GM19239 (cell line): ENCODE data around the gene CISH.

Experiments used
- DNase-seq: peaks from one replicate; pipeline ENCODE4 v3.0.0; 2011; ENCODE audit warnings: low spot score; ENCODE audit not compliant: insufficient read length
- FAIRE-seq: peaks from 2 replicates; lab custom pipeline; 2011; peaks lifted over from hg19 to GRCh38; lab: Jason Lieb, UNC

Gene CISH, protein sequence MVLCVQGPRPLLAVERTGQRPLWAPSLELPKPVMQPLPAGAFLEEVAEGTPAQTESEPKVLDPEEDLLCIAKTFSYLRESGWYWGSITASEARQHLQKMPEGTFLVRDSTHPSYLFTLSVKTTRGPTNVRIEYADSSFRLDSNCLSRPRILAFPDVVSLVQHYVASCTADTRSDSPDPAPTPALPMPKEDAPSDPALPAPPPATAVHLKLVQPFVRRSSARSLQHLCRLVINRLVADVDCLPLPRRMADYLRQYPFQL

DNA sequence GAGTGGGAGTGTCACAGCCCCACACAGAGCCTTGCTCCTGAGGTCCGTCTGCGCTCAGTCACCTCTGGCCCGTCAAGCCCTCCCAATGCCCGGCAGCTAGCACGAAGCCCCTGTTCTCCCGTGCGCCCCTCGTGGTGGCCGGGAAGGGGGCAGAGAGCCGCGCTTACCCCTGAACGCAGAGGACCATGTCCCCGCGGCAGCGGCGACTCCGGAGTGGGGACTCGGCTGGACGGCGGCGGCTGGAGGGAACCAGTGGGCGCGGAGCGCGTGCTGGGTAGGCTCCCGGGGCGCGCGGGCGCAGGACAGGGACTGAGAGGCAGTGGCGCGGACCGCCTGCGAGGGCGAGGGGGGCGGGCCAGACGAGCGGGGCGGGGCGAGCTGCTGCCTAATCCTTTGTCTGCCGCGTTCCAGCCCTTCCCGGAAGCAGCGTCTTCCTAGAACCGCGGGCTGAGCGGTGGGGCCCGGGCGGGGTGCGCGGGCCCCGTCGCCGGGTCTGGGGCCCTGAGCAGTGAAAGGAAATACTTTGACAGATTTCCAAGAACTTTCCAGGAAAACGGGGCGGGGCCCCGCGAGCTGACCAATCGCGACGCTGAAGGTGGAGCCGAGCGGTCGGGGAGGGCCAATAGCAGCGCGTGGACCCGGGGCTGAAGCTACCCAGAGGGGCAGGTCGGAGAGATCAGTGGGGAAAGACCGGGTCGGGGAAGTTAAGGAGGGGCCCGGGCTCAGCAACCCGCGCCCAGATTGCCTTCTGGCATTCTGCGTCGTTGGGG lies at the start of gene CISH:
Gene CISH, minus strand, starts transcription at position 311 of the 770 bp plus-strand sequence. Its CDS starts 124 bp downstream, at position 187.
- DNase-seq (peak; percentile 84), FAIRE-seq (peak; percentile 95)

DNA sequence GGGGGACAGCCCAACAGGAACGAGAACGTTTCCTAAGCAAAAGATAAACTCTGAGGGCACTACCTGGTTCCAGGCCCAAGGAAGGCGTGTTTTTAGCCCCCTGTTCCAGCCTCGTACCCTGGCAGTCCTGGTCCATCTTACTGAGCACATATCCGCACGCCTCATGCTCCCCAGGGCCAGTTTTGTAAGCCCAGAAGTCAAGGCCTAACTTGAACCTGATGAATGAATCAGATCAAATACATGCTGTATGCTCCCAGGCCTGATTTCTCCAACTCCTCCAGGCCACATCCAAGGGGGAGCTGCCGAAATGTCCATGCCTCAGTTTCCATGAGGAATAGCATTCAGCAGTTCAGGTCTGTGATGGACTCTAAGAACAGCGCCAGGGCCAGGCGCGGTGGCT lies 48.8 kb upstream of the CISH start:
- no peak for DNase-seq
- no peak for FAIRE-seq

DNA sequence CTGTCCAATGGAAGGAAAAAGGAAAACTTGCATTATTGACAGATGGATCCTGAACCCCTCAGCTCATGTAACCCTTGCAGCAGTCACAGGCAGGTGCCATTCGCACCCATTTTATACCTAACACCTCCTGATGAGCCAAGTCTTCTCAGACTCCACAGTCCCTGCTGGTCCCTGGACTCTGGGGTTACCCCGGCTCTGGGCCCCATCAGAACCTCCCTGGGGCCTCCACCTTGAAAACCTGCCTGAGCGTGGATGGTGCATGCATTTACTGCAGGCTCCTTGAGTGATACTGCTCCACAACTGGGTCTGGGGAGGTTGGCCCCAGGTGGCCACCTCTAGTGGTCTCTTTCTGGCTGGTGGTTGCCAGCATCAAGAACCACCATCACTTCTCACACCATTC lies 47.3 kb upstream of the CISH start:
- DNase-seq, result no peak
- no peak for FAIRE-seq

DNA sequence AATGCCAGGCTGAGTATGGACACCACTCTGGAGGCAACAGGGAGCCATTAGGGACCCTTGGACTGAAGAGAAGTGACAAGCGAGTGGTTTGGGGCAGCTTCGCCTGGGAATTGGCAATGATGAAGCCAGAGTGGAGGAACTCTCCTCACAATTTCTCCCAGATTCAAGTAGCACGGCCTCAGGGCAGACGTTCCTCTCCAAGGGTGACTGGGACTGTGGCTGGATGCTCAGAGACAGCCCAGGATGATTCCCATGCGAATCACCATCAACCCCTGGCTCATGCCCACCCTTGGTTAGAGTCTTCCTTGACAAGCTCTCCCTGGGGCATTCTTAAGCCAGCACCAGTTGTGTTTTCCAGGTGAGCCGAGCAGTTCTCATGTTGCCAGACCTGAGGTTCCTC lies 46.8 kb upstream of the CISH start:
- FAIRE-seq, result no peak
- no peak for DNase-seq

DNA sequence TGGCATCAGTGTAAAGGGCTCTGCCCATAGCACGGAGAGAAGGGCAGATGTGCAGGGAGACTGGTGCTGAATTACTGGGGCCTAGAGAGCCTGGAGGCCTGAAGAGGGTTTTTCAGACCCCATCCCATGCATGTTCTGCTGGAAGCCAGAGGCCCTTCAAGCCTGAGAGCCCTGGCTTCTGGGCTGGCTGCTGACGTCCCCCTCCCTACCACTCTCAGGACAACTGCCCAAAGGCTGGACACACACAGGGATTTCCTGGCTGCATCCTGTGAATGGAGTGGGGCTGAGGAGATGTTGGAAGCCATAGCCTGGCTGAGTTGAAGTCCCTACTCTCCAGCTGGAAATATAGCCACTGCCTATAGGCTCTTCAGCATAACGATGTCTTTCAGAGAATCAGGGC lies 46.2 kb upstream of the CISH start:
- FAIRE-seq, result no peak
- DNase-seq, result no peak

DNA sequence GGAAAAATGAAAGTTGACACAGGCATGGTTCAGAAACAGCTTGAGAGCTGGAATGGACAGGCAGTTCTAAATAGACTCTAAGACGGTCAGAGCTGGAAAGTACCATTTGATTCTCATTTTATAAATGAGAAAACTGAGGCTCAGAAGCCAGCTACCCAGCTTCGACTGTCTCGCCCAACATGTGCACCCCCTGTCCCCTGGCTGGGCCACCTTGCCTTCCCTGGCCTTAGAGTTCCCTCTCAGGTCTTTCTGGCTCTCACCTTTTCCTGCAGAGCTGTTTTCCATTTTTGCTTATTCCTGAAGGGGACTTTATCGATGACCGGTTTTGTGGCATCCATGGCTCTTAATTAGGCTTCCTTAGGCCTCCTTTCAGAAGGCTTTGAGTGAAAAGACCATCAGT lies 45.8 kb upstream of the CISH start:
- DNase-seq (no peak), FAIRE-seq (no peak)

DNA sequence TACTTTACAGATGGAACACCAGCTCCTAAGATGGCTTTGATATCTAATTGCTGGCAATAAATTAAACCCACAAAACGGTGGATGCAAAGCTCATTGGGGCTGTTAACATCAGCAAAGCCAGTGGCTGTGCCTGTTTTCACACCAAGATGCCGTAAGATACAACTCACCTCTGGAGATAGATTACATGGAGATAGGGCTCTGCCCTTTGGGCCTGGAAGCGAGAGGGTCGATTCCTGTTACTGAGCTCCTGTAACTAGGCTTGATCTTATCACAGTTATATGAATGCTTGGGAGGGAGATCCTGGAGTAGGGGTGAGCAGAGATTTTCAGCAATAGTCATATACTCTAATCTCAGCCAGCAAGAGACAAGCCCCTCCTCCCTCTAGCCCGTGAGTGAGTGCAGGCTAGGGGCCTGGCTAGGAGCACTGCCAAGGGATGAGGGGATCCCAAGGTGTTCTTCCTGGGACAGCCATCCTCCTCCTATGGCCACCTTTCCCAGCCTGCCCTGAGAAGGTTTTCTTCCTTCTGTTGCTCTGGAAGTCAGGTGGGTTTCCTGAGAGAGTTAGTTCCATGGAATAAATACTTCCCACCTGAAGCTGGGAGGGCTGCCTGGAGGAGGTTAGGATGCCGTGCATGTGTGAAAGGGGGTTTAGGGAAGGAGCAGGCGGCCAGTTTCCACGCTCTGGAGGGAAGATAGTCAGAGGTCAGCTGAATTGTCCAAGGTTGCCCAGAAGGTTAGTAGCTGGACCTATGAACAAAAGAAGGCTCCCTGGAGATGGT lies 45.0 kb upstream of the CISH start:
- FAIRE-seq (no peak), DNase-seq (no peak)

DNA sequence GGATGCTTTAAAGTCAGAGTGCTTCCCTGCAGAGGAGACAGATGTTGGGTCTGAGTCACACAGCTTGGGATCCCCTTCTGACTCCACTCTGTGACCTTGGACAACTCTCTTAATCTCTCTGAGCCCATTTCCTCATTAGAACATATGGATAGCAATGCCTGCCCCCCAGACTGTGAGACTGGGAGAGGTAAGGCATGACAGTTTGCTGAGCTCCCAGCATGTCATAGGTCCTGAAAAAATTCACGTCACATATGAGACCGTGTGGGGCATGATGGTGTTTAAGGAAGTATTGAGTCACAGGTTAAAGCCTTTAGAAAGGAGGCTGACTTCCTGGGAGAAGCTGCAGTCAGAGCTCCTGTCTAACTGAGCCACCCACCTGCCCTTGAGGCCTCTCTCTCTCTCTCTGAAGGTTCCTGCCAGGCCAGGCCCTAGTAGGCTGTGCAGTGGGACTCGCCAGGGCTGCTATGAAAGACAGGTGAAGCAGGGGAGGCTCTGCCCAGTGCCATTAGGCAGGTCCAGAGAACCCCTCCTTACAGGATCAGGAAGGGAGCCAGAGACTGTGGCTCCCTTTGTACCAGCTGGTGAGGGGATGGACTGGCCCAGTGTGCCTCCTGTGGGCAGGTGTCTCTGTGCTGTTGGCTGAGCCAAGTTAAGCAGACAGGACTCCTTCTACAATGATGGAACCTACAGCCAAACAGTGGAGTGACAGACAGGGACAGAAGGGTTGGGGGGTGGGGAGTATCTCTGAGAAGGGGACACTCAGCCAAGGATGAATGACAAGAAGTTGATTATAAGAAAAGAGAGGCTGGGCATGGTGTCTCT lies 43.6 kb upstream of the CISH start:
- DNase-seq, result no peak
- no peak for FAIRE-seq

DNA sequence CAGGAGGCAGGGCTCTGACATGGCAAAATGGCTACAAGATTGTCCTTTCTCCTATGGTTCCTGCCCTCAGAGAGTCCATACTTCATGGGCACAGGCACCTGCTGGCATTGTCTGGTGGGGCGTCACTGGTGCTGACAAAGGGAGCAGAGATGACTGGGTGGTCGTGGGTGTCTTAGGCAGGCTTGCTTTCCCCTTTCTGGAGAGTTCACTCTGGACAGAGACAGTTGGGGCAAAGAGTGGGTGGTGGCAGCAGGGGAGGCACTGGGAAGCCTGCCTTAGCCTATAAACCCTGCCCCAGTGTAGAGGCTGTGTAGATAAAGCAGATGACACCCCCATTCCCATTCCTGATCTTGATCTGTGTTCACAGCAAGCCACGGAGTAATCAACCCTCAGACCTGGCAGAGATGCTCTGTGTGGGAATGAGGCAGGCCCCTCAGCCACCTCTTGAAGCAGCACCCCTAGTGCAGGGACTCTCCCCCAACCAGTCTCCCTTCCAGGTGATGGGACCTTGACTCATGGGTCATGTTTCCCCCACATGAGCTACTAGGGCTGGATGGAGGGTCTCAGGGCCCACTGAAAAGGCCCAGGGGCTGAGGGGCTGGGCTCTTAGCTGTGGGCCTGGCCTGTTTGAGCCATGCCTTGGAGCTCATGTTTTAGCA lies 42.5 kb upstream of the CISH start:
- FAIRE-seq (no peak), DNase-seq (no peak)

DNA sequence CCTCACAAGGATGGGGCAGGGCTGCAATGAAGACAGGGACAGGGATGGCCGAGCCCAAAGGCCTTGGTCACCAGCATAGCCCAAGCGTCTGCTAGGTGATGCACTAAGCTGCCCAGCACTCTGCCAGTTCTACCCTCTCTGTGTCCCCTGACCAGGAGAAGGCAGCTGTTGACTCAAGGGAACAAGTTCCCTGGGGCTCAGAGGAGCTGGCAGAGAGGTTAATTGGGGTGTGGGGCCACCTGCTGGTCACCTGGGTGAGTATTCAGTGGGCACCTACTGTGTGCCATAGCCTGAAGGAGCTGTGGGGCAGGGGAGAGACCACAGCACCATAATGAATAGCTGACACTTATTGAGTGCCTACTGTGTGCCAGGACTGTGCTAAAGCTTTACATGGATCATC lies 41.1 kb upstream of the CISH start:
- FAIRE-seq (no peak), DNase-seq (peak; percentile 46)

DNA sequence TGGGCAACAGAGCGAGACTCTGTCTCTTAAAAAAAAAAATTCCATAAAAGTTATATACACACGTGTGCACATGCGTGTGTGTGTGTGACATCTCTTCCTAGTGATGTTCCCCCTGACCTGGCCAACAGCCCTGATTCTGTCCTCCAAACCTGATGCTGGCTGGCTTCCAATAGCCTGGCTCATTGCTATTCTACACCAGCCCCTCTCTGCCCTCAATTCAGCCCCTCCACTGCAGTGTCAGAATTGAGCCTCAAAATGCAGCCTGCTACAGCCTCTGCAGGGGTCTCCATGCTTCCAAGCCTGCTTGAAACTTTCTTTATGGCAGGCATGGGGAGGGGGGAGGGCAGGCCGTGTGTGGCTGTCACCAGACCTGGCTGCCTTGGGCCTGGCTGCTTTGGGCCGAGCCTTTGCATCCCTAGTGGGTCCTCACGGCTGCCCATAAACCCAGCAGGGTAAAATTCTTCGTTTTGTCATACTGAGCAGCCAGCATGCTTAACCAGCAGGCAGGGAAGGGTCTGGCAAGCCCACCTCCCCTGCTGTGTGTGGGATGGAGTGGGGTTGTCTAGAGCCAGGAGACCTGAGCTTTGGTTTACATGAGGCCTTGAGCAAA lies 40.5 kb upstream of the CISH start:
- DNase-seq, result no peak

DNA sequence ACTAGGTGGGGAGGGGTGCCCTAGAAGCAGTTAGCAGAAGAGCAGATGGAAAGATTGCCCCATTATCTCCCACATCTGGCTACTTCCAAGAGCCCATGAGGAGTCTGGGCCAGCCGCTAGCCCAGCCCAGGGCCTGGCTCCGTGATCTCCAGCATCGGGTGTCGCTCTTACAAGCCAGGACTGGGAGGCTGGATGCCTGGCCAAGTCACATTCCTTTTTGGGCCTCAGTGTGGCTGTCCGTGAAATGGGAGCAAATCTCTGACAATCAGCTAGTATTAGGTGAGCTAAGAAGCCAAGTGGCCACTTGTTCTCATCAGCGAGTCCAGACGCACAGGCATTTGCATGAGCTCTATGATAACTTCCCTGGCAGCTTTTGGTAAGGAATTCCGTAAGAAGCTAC lies 39.9 kb upstream of the CISH start:
- FAIRE-seq (no peak), DNase-seq (no peak)

More for the DNA sequence above, 40.5 kb upstream of the CISH start:
- FAIRE-seq, result no peak

DNA sequence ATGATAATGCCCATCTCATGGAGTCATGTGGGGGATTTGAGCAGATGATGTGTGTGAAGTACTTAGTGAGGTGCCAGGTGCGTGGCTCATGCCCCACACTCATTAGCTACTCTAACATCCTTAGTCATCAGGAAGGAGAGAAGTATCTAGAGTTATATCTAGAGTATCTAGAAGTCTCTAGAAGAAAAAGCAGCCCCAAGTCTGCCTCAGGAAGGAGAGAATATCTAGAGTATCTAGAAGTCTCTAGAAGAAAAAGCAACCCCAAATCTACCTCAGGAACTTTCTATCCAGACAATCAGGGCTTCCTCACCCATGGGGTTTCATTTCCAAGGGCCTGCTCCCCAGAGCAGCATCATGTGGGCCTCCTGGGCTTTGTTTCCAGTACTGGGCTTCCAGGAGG lies 38.4 kb upstream of the CISH start:
- FAIRE-seq (no peak), DNase-seq (no peak)

DNA sequence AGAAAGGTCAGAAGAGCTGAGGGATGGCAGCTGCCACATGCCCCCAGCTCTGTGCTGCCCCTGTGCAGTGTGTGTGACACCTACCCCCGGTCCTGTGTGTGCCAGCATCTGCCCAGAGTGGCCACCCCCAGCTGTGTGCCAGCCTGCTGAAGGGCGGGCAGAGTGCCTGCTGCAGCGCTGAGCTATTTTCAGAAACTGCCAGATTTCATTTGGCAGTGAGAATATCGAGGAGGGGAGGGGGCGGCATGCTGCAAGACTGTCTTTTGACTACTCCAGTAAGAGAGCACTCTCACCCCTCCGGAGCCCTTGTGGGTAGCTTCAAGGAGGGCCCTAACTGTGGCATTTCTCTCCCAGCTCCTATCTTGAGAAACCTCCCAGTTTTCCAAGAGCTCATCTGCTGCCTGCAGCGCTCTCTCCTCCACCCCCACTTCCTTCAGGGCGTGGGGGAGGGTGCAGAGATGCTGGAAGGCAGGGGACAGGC lies 37.9 kb upstream of the CISH start:
- DNase-seq (no peak), FAIRE-seq (no peak)

DNA sequence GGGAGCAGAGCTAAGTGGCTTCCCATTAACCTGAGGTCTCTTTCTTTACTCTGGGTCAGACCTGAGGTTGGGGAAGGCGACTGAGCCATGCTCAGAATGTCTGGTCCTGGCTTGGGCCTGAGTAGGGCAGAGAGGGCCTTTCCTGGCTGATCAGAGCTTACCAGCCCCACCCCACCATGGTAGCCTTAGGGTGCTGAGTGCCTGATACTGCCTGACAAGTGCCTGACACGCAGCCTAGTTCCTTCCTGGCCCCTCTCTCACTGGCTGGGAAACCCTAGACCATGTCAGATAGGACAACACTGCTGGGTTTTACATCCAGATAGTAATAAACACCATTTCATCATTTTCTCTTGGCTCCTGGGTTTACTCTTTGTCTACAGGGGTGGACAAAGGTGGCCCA lies 37.4 kb upstream of the CISH start:
- FAIRE-seq (no peak), DNase-seq (no peak)

DNA sequence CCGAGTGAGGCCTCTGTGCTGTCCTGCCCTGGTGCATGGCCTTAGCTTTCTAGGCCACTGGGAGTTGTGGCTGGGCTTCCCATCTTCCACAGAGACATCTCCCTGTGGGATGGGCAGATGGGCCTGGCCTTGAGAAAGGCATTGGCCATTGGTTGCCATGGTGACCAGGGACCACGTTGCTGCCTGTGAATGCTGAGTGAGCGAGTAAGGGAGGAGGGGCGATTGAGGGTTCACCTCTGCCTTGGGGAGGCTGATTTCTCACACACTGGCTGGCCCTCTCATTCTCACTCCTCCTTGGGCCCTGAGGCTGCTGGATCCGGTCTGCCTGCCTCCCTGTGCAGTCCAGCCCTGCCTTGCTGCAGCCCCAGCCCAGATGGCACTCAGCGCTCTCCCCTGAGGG lies 36.7 kb upstream of the CISH start:
- FAIRE-seq (no peak), DNase-seq (no peak)

DNA sequence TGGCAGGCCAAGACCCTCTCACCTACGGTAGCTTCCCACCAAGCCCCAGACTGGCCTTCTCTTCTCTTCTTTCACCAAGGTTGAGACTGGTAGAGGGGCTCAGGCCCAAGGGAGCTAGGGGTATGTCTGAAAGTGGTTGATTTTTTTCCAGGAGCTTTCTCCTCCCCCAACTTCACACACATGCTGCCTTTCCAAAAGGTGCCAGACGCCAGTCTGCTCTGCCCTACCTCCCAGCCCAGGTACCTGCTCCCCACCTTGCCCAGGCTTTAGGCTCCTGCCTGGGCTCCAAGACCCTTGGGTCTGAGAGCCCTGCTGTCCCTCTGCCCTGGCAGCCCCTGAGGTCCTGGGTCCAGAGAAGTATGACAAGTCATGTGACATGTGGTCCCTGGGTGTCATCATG lies 33.8 kb upstream of the CISH start:
- DNase-seq (no peak), FAIRE-seq (no peak)

DNA sequence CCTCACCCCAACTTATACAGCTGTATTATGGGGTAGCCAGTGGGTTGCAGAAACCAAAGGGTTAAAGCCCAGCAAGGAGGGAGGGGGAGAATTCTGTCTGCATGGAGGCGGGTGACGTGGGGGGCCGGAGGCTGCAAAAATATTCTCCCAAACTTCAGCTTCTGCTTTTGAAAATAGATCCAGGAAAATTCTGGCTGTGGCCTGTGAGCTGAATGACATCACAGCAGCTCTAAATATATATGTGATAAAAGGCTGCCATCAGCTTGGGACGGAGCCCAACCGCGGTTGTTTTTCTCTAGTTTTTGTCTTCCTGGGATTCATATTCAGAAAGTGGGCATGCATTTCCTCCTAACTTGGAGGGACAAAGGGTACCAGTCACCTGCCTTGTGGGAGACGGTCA lies 33.0 kb upstream of the CISH start:
- DNase-seq (no peak), FAIRE-seq (no peak)

DNA sequence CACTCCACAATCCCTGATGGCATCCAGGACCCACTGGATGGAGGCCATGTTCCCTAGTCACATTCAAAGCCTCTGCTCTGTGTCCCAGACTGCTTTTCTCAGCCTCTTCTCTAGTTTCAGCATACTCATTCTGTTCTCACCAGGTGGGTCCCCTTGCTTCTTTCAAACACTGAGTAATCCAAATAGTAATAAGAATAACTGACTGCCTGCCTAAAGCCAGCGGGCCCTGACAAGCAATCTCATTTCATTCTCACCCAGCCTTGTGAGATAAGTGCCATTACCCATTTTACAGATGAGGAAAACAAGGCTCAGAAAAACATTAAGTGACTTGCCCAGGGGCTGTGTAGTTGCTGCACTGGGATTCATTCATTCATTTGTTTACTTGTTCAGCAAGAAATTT lies 30.8 kb upstream of the CISH start:
- no peak for FAIRE-seq
- no peak for DNase-seq
